Muscle of arm (tissue), 12 donors: ENCODE data around the gene ADAMTS3. TPM values are rescaled to one million over a fixed set of nuclear protein-coding genes. Genes with fewer than 3 reads are reported as not detected.
"Not testable (repeated sequence)": the region's sequence is repeated elsewhere in the genome, so short reads cannot be mapped to it uniquely, and the experiment has no call there.

Experiments used
- DNase-seq: peaks from one replicate; pipeline ENCODE4 v3.0.0-alpha.2; 2013
- polyA plus RNA-seq, 12 donors: library from polyadenylated mRNA; unstranded; fragments of 120-200 nt; gene quantifications; one replicate each; pipeline ENCODE4 v1.2.1, GENCODE V29; 2013; ENCODE audit not compliant: insufficient read length in 12 of 12

The ADAMTS3 gene
- polyA plus RNA-seq, 12 donors: 1.9 to 4.6 (median 2.9) TPM; not detected in 1

DNA sequence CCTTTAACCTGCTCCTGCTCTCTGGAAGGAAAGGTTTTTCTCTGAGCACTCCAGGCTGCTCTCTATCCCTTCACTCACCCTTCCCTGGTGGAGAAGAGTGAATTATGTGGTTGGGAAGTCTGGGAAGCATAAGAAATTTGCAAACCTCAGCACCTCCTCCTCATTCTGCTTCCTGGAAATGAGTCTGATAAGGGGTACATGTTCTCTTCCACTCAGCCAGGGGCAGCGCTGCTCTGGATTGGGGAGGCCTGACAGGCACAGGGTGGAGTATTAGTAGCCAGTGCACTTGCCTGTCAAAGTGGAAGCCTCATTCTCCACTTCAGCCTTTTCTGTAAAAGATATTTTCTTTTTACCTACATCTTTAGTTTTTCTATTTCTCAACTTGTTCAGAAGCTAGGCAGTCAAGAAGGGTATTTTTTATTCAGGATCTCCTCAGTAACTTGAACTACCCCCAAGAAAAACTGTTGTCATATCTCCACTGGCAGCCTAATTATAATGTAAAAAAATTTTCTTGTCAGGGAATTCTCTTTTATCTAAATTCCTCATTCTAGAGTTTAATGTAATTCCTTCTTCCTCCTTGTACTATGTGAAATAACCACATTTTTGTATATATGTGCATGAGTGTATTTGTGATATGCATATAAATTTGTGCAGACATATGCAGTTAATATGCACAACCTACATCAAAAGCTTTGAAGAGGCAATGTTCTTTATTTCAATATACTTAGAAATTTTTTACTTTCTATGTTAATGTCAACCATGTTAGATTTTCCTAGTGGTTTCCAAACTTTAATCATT lies 15.3 kb downstream of the ADAMTS3 start:
- no peak for DNase-seq

DNA sequence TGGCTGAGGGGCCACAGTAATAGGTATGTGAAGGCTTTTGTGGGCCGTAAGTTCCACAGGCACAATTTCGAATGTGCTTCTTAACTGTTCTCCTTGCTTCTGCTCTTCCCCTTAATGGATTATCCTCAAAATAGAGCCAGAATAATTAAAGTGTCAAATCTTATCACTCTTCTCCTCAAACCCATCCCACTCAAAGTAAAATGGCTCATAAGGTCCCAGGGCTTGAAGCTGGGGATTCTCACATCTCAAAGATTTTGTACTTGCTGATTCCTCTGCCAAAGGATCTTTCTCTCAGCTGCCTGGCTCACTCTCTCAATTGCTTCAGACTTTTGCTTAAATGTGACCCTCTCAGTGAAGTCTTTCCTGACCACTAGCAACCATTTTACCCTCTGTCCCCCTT lies 16.6 kb downstream of the ADAMTS3 start:
- no peak for DNase-seq

DNA sequence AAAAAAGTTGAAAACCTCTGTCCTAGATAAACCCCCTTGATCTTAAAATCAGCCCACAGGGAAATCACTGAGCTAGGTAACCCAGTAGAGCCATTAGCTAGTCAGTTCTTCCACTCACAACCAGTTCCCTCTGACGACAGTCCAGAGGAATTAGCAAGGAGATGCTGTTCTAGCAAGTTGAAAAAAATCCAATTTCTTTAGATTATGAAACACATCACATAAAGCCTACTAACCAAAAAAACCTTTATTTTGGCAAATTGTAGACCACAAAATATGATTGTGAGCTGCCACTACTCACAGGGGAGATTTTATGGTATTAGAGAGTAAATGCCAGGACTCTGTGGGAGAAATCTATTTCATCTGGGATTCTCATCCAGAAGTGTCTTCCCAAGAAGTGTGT lies 22.6 kb downstream of the ADAMTS3 start:
- DNase-seq: no peak

DNA sequence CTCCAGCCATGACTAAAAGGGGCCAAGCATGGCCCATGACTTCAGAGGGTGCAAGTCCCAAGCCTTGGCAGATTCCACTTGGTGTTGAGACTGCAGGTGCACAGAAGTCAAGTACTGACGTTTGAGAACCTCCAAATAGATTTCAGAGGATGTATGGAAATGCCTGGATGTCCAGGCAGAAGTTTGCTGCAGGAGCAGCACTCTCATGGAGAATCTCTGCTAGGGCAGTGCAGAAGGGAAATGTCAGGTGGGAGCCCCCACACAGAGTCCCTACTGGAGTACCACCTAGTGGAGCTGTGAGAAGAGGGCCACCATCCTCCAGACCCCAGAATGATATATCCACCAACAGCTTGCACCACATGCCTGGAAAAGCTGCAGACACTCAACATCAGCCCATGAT lies 28.3 kb downstream of the ADAMTS3 start:
- DNase-seq: not testable (repeated sequence)

DNA sequence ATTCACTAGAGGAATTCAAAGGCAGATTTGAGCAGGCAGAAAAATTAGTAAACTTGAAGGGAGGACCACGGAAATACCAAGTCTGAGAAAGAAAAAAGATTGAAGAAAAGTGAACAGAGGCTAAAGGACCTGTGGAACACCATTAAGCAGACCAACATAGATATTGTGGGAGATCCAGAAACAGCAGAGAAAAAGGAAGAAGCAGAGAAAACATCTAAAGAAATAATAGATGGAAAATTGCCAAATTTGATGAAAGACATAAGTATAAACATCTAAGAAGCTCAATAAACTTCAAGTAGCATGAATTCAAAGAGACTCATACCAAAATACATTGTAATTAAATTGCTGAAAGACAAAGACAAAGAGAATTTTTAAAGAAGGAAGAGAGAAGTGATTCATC lies 31.0 kb downstream of the ADAMTS3 start:
- DNase-seq: no peak

DNA sequence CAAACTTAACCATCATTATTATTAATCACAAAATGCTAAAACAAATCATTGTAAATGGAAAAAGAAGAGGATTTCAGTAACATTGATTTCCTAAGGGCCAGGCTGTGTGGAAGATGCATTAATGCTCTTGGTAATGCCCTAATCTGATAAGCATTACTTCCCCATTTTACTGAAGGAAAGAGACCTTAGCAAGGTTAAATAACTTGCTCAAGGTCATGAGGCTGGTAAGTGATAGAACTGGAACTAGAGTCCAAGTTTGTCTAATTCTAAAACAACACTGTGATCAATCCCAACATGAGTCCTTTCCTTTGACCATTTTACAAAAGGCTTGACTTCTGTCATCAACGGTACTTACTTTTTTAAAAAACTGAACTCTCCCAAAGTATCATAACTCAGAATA lies 32.6 kb downstream of the ADAMTS3 start:
- no peak for DNase-seq

DNA sequence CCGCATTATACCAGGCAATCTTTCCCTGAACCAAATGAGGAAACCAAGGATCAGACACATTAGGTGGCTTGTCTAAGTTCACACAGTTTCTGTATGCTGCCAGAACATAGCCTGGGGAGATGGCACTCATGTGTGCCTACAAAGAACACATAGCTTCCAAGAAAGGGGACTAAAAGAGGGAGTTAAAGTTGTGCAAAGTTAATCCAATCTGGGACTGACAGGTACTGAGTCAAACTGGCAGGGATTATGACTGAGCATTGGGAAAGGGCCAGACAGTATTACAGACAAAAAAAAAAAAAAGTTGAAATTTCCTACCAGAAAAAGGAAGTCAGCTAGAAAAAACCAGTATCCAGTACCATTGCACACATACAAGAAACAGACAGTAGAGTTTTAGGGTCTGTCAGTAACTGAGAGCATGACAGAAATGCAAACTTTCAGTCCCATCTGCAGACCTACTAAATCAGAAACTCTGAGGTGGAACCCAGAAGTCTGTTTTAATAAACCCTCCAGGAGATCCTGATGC lies 37.2 kb downstream of the ADAMTS3 start:
- no peak for DNase-seq

DNA sequence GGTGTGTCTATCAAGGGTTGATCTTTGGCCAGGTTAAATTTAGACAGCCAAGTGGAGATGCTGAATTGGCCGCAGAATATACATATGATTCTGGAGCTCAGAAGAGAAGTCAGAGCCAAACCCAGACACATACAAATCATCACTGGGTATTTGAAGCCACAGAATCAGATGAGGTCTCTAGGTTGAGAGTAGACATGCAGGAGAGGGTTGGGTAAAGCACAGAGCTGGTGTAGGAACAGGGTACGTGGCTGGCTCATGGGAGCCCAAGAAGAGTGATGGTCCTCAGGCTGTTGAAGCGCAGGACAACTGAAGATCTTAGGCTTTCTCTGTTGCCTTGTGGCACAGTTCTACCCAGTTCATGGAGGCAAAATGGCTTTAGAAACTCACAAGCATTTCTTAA lies 37.7 kb downstream of the ADAMTS3 start:
- DNase-seq: no peak

DNA sequence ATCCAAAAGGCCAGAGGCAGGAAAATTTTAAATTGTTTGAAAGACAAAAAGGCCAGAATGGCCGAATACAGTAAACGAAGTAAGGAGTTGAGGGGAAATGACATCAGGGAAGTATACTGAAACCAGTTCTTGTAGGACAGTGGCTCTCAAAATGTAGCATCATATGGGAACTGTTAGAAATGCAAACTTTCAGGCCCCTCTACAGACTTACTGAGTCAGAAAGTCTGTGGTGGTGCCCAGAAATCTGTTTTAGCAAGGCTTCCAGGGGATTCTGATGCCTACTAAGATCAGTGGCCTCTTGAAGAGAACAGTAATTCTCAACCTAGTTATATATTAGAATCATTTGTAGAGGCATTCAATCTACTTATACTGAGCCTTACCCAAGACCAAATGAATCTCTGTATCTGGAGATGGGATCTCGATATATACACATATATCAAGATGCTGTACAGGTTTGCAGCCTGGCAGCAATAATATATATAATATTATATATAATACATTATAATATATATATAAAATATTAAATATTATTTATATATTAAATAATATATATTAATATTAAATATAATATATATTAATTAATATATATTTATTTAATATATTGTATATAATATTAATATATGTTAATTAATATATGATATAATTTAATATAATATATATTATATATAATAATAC lies 39.7 kb downstream of the ADAMTS3 start:
- no peak for DNase-seq

DNA sequence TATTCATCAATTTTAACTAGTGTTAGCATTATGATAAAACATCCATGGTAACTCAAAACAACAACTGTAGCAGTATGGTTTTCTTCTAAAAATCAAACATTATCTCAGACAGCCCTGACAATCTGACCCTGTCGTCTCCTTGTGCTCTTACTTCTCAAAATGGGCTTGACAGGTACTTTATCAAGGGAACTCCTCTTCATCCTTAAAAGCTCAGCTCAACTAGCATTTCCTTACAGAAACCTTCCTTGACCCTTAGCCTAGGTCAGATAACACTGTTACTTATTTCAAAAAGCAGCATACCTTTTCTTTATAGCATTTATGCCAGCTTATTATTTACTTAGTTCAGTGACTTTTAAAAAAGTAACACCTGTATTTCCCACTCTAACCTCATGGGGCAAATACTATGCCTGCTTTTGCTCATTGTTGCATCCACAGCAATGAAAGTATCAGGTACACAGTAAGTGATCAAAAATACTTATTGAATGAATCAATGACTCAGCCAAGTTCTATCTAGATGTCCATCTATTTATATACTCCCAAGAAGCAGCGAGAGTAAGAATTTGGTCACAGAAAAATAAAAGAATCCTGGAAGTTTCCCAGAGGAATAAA lies 41.9 kb downstream of the ADAMTS3 start:
- no peak for DNase-seq

DNA sequence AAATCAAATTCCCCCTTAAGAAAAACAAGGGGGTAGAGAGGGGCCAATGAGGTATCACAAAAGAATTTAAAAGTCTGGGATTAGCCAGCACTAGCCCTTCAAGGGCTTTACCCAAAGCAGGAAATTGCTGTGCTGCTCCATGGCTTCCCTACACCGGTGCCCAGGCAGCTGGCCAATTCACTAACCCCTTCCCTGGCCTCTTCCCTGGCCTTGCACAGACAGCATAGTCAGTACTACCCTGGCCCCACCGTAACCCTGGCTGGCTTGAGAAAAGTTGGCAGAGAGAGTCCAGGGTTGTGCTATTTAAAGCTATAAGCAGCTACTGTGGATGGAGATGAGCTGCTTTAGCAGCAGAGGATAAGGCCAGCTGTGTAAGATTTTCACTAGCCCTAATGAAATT lies 43.1 kb downstream of the ADAMTS3 start:
- DNase-seq: peak; percentile 67

DNA sequence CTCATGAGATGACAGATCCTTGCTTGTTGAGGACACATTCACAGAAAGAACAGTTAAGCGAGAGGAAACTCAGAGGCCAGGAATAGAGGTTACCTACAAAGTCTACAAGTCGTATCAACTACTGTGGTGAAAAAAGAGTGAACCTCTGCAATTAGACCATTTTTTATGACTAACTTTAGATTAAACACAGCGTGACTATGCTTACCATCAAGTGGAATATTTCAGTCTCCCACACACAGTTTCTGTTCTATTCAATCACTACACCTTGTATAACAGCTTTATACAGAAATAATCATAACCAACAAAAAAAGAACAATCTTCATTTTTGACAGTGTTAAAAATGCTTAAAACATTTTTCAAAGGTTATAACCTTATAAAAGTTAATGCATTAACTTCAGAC lies 46.6 kb downstream of the ADAMTS3 start:
- DNase-seq: no peak

DNA sequence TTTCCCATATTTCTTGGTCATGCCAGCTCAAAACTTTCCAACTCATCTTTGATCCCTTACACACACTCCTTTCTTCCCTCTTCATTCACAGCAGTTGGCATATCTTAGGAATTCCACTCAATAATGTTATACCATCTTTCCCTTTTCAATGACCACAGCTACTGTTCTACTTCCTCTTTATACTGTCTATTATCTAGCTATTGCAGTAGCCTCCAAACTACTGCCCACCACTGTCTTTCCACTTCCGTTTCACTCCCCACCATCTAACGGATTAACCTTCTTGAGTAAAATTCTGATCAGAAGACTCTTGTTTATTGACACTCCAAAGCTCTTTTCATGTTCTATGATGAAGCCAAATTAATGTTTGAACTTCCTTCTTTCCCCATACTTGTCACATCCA lies 55.8 kb downstream of the ADAMTS3 start:
- no peak for DNase-seq

DNA sequence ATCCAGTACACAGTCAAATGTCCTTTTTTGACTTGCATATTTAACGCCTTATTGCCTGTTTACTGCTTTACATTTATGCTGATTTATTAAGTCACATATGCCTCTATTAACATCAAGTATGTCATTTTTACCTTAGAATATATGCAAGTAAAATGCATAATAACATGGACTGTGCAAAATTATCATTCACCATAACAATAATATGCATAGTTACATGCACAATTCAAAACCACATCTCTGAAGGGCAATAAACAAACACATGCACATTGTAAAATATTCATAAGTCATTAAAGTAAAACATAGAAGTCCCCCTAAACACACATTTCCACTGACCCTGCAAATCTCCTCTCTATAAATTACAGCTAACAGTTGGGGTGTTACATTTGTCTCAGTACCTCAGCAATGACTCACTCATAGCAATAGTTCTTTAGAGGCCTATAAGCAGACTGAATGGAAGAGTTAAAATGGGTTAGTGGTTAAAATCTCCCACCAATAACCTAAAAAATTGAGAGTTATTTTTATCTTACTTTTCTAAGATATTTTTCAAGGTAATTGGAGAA lies 61.1 kb downstream of the ADAMTS3 start:
- DNase-seq: no peak

DNA sequence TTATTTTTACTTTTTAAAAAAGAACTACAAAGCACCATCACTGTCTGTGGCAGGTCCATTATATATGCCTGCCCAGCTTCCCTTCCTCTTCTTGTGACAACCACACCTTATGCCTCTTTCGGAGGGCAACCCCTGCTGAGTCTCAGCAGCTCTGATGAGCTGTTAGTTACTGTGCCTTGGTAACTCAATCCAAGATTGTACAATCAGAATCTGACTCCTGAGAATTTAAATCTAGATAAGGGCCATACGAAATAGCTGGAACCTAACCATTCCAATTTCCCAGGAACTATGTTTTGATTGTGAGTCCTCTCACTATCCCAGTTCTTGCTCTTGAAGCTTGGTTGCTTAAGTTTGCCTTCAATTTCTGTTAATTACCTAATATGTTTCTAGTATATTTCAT lies 61.9 kb downstream of the ADAMTS3 start:
- DNase-seq: no peak

DNA sequence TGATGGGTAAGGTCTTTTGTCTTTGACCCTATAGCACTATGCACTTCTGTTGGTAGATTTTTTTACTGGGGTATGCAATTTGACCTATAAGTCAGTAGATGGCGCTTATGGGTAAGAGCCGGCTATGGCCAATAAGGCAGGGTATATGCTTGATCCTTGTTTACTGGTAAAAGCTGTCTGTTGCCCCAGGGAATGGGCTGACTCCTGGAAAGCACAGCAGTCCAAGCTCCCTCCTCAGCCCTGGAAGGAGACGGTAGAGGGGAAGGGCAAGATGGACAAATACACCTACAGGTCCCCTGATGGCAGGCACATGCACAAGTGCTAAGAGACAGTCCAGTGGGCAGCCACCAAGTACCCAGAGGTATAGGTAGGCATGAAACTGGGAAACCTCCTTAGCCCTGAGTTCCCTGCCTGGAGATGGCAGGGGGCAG lies 63.7 kb downstream of the ADAMTS3 start:
- DNase-seq: peak; percentile 21

DNA sequence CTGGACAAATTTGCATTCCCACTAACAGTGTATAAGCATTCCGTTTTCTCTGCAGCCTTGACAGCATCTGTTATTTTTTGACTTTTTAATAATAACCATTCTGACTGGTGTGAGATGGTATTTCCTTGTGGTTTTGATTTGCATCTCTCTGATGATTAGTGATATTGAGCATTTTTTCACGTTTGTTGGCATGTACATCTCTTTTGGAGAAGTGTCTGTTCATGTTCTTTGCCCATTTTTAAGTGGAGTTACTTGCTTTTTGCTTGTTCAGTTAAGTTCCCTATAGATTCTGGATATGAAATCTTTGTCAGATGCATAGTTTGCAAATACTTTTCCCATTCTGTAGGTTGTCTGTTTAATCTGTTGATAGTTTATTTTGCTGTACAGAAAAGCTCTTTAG lies 68.8 kb downstream of the ADAMTS3 start:
- DNase-seq: no peak

DNA sequence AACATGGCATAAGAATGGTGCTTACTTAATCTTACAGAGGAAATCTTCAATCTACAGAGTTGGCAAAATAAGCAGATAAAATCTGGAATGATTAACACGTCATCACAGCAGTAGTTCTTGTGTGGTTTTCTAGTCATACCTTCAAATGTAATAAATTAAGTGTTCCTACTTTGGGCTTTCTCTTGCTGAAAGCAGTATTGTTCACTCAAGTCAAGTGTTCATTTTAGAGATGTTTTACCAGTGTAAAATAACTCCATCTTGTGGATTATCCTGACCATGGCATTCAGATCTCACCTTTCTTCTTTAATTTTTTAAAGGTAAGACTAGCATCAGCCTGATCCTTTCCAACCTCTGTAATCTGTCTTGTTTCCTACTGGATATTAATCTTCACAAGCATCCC lies 72.9 kb downstream of the ADAMTS3 start:
- no peak for DNase-seq

DNA sequence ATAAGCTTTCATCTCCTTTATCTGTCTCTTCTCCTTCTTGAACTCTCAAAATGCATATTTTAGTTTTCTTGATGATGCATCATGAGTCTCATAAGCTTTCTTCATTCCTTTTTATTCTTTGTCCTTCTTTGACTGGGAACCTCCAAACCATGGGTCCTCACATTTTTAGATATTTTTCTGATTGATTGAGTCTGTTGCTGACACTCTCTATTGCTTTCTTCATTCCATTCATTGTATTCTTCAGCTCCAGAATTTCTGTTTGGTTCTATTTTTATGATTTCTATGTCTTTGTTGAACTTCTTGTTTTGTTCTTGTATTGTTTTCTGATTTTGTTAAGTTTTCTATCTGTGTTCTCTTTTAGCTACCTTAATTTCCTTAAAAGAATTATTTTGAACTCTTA lies 74.9 kb downstream of the ADAMTS3 start:
- no peak for DNase-seq

DNA sequence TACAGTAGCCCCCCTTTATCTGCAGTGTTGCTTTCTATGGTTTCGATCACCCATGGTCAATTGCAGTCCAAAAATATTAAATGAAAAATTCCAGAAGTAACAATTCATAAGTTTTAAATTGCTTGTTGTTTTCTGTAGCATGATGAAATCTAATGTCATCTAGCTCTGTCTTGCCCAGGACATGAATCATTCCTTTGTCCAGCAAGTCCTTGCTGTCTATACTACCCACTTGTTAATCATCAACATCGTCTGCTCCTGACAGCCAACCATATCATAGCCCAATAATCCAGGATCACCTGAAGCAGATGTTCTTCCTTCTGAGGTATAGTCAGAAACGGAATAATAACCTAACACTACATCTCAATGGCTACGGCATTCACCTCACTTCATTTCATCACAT lies 79.8 kb downstream of the ADAMTS3 start:
- DNase-seq: no peak

DNA sequence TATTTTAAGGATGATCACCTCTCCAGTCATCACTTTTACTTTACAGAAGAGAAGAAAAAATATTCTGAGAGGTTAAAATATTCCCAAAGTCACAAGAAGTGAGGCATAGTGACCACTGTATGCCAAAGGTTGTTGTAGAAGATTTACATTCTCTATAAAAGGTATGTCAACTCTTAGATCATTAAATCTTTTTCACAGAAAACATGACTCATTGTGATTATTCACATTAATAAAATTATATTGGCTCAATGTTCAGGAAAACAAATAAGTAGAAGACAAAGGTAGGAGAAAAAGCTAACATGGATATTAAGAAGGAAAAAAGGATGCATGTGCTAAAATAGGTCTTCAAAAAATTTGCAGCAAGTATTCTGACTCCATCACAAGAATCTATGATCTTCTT lies 82.0 kb downstream of the ADAMTS3 start:
- DNase-seq: no peak

DNA sequence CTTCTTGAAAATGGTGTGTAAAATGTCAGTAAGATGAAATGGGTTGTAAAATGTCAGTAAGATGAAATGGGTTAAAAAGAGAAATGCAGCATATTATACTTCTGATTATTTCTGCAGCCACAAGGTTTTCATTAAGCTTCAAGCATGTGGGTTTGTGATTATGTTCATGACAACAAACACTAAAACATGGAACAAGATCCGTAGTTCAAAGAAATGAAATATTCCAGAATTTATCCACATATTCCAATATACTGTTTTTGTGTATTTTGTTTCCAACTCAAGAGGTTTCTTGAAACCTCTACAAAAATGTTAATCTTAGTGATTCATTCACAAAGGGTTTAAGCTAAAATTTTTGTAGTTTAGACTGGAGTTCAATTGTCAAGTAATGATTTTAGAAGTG lies 84.0 kb downstream of the ADAMTS3 start:
- DNase-seq: peak; percentile 9
